IMR-90 (cell line): ENCODE results near the gene TSSK2.
"Not testable (repeated sequence)": the region's sequence is repeated elsewhere in the genome, so short reads cannot be mapped to it uniquely, and the experiment has no call there.

ENCODE experiments used
- BHLHE40 ChIP-seq: fragments of 150-350 bp; IDR thresholded peaks from 2 replicates; pipeline ENCODE4 v1.6.1; 2016; ENCODE audit warnings: mild to moderate bottlenecking, low read depth, low read length
- CHD1 ChIP-seq: IDR thresholded peaks from 2 replicates; pipeline ENCODE4 v1.6.1; 2012; ENCODE audit warnings: low read depth, low read length, improper control_type of control experiment
- ELK1 ChIP-seq: fragments of 150-350 bp; IDR thresholded peaks from 2 replicates; pipeline ENCODE4 v1.6.1; 2016; ENCODE audit warnings: low read depth, mild to moderate bottlenecking, low read length, moderate library complexity, borderline replicate concordance
- MAFK ChIP-seq: IDR thresholded peaks from 2 replicates; pipeline ENCODE4 v1.6.1; 2012; ENCODE audit warnings: low read depth, low read length, improper control_type of control experiment
- MXI1 ChIP-seq: IDR thresholded peaks from 2 replicates; pipeline ENCODE4 v1.6.1; 2012; ENCODE audit warnings: low read depth, mild to moderate bottlenecking, low read length, moderate library complexity, borderline replicate concordance
- POLR2A ChIP-seq: IDR thresholded peaks from 2 replicates; pipeline ENCODE4 v1.6.1; 2012; ENCODE audit warnings: mild to moderate bottlenecking, low read depth, low read length
- RAD21 ChIP-seq: IDR thresholded peaks from 2 replicates; pipeline ENCODE4 v1.6.1; 2012; ENCODE audit warnings: low read length, improper control_type of control experiment
- RCOR1 ChIP-seq: IDR thresholded peaks from 2 replicates; pipeline ENCODE4 v1.6.1; 2012; ENCODE audit warnings: mild to moderate bottlenecking, low read length, improper control_type of control experiment; ENCODE audit not compliant: insufficient replicate concordance
- RFX5 ChIP-seq: IDR thresholded peaks from 2 replicates; pipeline ENCODE4 v1.8.0; 2012; ENCODE audit warnings: low read depth, mild to moderate bottlenecking, low read length, moderate library complexity
- TF ChIP-seq, protein P1 (sequence below): conservative IDR thresholded peaks from 2 replicates; pipeline ENCODE4 v1.5.1; 2012; ENCODE audit warnings: mild to moderate bottlenecking, low read depth, low read length, improper control_type of control experiment
- TF ChIP-seq, protein P2 (sequence below): fragments of 150-350 bp; IDR thresholded peaks from 2 replicates; pipeline ENCODE4 v1.6.1; 2017; ENCODE audit warnings: mild to moderate bottlenecking, antibody characterized with exemption, low read length, low read depth

DNA sequence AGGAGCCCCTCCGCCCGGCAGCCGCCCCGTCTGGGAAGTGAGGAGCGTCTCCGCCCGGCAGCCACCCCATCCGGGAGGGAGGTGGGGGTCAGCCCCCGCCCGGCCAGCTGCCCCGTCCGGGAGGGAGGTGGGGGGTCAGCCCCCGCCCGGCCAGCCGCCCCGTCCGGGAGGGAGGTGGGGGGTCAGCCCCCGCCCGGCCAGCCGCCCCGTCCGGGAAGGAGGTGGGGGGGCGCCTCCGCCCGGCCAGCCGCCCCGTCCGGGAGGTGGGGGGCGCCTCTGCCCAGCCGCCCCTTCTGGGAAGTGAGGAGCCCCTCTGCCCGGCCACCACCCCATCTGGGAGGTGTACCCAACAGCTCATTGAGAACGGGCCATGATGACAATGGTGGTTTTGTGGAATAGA, 46.5 kb upstream of the TSSK2 start:
- TF ChIP-seq, protein P1, sequence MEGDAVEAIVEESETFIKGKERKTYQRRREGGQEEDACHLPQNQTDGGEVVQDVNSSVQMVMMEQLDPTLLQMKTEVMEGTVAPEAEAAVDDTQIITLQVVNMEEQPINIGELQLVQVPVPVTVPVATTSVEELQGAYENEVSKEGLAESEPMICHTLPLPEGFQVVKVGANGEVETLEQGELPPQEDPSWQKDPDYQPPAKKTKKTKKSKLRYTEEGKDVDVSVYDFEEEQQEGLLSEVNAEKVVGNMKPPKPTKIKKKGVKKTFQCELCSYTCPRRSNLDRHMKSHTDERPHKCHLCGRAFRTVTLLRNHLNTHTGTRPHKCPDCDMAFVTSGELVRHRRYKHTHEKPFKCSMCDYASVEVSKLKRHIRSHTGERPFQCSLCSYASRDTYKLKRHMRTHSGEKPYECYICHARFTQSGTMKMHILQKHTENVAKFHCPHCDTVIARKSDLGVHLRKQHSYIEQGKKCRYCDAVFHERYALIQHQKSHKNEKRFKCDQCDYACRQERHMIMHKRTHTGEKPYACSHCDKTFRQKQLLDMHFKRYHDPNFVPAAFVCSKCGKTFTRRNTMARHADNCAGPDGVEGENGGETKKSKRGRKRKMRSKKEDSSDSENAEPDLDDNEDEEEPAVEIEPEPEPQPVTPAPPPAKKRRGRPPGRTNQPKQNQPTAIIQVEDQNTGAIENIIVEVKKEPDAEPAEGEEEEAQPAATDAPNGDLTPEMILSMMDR = not testable (repeated sequence)
- not testable (repeated sequence) for TF ChIP-seq RCOR1, POLR2A, CHD1, RAD21, MXI1, RFX5, ELK1, BHLHE40, MAFK
- TF ChIP-seq, protein P2, sequence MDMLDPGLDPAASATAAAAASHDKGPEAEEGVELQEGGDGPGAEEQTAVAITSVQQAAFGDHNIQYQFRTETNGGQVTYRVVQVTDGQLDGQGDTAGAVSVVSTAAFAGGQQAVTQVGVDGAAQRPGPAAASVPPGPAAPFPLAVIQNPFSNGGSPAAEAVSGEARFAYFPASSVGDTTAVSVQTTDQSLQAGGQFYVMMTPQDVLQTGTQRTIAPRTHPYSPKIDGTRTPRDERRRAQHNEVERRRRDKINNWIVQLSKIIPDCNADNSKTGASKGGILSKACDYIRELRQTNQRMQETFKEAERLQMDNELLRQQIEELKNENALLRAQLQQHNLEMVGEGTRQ = not testable (repeated sequence)
